Astrocyte of the cerebellum (primary cell): ENCODE data around the gene TRAPPC2.

Experiments used
- DNase-seq: peaks from one replicate; pipeline ENCODE4 v3.0.0-alpha.2; 2011; ENCODE audit warnings: low read depth
- H3K4me3 ChIP-seq: 2 replicates; pipeline ENCODE4 v1.5.1; 2011; ENCODE audit warnings: mild to moderate bottlenecking, low read depth, low read length, moderate library complexity
- in situ Hi-C: cut with HindIII; loops from 2 replicates; pipeline ENCODE4 v1.10.0; 2017; ENCODE audit warnings: low sequenced_read_pairs
- TF ChIP-seq, protein P1 (sequence below): IDR thresholded peaks from 2 replicates; pipeline ENCODE4 v1.5.1; 2012; ENCODE audit warnings: low read length, low read depth, moderate library complexity, mild to moderate bottlenecking; ENCODE audit errors: missing control alignments

TRAPPC2 gene

DNA sequence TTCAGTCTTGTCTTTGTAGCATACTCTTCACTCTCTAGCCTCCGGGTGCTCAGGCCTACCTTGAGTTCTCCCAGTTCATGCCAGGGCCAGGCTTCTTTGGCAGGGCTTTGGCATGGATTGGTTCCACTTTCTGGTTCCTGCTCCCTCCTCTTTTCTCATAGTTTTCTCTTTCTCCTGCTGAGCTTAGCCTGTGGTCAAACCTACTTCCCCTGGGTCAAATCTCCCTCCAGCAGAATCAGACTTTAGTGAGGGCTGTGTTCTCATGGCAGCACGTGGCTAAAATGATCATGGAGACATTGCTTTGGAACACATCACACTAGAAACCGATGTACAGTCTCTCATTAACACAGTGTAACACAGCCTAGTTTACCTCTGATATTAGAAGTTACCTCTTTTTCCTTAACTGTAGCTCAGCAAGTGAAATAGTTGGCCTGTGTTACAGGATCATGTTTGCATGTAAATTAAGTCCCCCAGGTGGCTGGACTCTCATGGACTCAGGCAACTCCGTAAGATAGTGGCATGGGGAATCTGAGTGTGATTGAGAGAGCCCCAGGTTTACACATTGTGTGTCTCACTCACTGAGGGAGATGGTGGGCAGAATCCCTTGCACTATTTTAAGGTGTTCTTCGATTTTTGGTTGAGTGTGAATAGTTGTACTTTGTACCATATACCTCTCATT, 32.2 kb downstream of the TRAPPC2 start:
- no peak for DNase-seq
- in situ Hi-C loops = no loop called here

DNA sequence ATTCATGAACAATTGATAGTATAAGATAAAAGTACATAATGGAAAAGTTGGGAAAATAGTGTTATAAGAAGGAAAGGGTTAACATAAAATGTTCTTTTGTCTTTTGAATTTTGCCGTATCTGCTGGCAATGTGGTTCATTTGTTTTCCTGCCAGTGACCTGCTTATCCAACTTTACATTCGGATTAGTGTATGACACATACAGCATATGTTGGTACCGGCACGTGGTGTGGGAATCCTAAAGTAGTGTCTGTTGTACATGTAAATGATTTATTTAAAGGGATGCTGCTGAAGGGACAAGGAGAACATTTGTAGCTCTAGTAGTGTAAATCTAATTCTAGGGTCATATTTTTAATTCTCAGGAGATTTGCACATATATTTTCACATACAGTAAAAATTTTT, 34.0 kb downstream of the TRAPPC2 start:
- TF ChIP-seq, protein P1, sequence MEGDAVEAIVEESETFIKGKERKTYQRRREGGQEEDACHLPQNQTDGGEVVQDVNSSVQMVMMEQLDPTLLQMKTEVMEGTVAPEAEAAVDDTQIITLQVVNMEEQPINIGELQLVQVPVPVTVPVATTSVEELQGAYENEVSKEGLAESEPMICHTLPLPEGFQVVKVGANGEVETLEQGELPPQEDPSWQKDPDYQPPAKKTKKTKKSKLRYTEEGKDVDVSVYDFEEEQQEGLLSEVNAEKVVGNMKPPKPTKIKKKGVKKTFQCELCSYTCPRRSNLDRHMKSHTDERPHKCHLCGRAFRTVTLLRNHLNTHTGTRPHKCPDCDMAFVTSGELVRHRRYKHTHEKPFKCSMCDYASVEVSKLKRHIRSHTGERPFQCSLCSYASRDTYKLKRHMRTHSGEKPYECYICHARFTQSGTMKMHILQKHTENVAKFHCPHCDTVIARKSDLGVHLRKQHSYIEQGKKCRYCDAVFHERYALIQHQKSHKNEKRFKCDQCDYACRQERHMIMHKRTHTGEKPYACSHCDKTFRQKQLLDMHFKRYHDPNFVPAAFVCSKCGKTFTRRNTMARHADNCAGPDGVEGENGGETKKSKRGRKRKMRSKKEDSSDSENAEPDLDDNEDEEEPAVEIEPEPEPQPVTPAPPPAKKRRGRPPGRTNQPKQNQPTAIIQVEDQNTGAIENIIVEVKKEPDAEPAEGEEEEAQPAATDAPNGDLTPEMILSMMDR = no peak
- no peak overlapping the region for H3K4me3 ChIP-seq
- DNase-seq = no peak
- in situ Hi-C loops = no loop called here

More for the DNA sequence above, 32.2 kb downstream of the TRAPPC2 start:
- TF ChIP-seq, protein P1 = no peak
- H3K4me3 ChIP-seq = no peak overlapping the region

DNA sequence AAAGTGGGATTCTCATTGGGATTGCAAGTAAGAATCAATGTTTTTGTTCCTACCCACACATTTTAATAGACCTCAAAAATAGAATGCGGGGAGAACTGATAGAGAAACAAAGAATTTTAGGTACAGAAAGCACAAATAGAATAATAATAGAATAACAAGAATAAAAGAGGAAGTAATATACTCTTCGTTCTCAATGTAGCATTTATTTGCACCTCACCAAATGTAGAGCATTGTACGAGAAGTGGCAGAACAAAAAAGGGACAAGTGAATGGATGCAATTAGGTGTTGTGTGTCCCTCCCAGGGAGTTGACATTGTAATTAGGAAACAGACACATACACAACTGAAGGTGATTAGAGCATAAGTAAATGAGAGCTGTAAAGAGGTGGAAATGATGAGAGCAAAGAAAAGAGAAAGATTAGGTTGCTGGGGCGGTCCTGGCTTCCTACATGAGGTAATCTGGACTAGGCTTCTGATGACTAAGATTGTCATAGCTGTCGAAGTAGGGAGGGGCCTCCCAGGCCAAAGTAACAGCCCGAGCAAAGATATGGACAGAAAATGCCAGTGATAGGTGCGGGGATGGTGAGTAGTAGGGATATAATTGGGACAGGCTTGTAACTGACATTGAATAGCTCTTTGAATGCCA, 35.1 kb downstream of the TRAPPC2 start:
- no peak overlapping the region for H3K4me3 ChIP-seq
- DNase-seq = no peak
- in situ Hi-C loops = no loop called here
- TF ChIP-seq, protein P1 = no peak

DNA sequence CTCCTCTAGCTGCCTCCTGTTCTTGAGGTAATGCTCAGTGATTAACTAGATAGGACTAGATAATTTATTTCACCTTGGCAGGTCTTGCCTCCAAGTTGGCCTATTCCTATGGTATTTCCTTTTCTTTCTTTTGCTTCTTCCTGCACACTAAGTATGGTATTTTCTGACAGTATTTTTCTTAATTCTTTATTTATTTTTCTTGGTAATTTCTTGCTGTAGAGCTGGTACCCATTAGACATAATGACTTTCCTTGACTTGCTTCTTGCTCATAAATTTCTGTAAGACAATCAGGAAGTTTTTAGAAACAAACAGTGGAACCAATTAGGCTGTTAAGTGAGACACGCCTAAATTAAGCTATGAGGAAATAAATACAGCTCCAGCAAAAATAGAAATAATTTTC, 36.0 kb downstream of the TRAPPC2 start:
- in situ Hi-C loops = no loop called here
- TF ChIP-seq, protein P1 = no peak
- DNase-seq = no peak
- no peak overlapping the region for H3K4me3 ChIP-seq

DNA sequence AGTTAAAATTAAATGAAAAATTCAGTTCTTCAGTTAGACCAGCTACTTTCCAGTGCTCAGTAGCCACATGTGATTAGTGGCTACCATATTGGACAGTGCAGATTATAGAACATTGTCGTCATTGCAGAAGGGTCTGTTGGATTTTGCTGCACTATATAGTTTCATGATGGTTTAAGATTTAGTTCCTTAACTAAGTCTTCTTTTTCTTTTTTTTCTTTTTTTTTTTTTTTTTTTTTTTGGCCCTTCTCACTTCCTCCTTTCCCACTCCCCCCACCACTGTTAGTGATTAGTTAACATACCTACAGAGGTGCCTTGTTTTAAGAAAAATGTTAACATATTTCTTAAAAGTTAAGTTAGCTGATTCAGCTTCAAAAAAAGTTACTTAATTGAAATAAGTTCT, 36.4 kb downstream of the TRAPPC2 start:
- in situ Hi-C loops = no loop called here
- DNase-seq = no peak
- H3K4me3 ChIP-seq = no peak overlapping the region
- TF ChIP-seq, protein P1 = no peak

DNA sequence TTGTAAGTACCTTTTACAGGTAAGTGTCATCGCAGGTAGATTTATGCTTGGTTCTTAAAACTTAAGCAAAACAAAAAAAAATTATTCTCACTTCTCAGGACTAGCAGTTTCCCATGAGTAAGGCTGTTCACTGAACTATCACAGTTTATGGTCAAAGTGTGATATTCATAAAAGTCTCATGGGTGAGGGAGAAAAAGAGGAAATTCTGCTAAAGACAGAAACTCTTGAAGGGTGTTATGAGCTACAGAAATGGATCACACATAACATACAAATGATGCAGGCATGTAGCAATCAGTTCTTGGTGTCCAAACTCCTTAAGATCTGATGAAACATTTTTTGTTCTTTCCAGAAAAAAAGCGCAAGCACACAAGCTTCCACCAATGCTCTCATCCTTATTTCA, 37.0 kb downstream of the TRAPPC2 start:
- in situ Hi-C loops = no loop called here
- no peak for DNase-seq
- H3K4me3 ChIP-seq = no peak overlapping the region
- TF ChIP-seq, protein P1 = no peak
